OCI-M1 (cell line): Measurements from ENCODE around the gene PADI3.
A peak's percentile ranks its signal among the peaks of the same experiment; 100 is the strongest.
"Not testable (repeated sequence)": the region's sequence is repeated elsewhere in the genome, so short reads cannot be mapped to it uniquely, and the experiment has no call there.

Experiments
- DNase-seq: peaks from one replicate; lab custom pipeline; 2025; lab: John Stamatoyannopoulos, UW

PADI3 gene

DNA sequence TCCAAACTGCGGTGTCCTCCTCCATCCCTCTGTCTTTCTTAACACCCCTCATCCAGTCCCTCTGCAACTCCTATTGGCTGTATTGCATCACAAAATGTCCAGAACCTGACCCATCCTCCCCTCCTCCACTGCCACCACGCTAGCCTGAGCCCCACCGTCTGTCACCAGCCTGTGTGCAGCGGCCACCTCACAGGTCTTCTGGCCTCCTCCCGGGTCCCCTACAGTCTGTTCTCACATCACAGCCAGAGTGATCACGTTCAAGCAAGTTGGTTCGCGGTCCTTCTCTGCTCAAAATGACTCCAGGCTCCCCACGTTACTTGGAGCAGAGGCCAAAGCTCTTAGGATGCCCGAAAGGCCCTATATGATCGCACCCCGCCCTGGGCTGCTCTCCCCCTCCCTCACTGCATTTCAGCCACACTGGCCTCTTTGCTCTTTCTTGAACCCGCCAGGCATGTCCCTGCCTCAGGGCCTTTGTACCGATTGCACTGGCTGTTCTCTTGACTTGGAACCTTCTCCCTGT lies 56.7 kb downstream of the PADI3 start:
- DNase-seq, result no peak

DNA sequence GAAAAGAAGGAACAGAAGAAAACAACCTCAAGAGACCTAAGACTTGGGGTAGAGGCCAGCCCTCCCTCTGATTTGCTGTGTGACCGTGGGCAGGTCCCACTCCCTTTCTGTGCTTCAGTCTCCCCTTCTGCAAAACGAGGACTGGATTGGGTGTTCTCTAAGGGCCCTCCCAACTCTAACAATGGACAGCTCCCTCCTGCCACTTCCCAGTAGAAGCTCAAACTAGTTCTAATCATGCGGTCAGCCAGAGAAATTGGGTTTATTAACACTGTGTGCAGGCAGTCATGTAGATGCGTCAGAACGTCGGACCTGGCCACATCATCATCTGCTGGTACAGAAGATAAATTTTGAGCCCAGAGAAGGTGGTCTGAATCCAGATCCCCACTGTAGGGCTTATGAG lies 57.5 kb downstream of the PADI3 start:
- DNase-seq, result no peak

DNA sequence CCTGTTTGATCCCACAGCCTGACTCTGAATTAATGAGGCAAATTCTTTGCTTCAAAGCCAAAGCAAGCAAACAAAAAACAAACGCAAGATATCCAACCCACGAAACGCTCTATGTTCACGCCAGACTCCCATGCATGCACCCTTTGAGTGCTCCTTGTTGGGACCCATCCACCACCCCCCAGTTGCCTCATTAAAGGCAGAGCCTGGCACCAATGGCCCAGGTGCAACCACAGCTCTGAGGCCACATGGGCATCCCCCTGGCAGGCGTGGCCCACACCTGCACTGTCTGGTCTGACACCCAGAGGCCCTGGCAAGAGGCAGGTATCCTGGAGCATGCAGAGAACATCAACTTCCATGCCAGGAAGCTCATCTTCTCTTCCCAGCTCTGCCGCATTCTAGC lies 58.0 kb downstream of the PADI3 start:
- DNase-seq, result no peak

- DNase-seq, result no peak
Measured at GRCh38 chr1:17307329-17307728, 58.4 kb downstream of the PADI3 start.

DNA sequence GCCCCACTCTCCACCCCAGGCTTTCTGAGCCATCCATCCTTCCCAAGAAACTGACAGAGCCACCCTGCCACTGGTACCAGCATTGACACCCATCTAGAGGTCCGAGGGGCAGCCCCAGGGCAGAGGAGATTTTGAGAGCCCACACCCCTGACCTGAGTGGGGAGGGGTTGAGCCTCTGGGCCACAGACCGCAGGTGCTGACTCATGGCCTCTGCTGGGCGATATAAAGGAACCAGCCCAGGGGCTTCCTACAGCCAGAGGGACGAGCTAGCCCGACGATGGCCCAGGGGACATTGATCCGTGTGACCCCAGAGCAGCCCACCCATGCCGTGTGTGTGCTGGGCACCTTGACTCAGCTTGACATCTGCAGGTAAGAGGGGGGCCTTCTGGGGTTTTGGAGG lies 59.0 kb downstream of the PADI3 start, which contains the start of gene PADI4:
TSS of gene PADI4 (plus strand) at position 252 of the 400 bp plus-strand sequence. CDS start at position 278, 26 bp downstream.
- peak; percentile 58 for DNase-seq

DNA sequence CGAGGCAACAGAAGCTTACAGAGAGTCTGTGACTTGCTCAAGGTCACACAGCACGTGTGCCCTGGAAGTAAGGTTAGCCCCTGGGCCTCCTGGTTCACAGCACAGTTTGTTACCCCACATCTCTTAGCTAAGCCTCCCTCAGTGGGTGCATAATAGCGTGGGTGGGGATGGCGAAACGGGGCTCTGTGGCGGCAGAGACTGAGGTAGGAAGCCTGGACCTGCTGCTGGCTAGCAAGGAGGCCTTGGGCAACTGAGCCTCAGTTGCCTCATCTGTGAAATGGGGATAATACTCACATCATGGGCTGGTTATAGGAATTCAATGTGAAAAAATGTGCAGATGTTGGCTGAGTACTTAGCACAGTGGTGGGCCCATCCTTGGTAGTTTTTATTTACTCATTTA lies 59.7 kb downstream of the PADI3 start:
- DNase-seq, result no peak

DNA sequence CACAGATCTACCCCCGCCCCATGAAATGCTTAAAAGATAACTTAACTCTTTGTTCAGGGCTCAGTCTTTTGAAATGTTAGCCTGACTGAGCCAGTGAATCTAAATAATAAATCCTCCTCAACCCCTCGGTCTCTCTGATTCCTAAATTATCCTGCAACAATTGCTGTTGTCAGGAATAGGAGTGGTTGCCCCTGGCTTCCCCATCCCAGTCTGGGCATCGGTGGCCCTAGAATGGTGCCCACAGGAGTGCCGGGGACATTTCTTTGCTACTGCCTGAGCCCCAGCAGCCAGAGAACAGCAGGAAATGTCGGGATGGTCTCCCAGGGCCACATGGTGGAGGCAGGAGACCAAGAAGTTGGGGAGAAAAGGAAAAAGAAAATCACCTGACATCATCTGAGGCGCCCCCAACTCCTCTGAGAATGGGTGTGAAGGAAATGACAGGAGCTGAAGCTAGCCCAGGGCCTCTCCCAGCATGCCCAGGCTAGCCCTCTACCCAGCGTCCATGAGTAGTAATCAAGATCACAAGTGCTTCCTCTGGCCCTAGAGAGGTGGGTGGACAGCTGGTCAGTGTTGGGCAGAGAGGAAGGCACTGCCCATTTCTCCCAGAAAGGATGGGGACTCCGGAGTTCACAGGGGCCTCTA lies 60.6 kb downstream of the PADI3 start:
- DNase-seq, result no peak

- no peak for DNase-seq
Measured at GRCh38 chr1:17310068-17310640, 61.3 kb downstream of the PADI3 start.

DNA sequence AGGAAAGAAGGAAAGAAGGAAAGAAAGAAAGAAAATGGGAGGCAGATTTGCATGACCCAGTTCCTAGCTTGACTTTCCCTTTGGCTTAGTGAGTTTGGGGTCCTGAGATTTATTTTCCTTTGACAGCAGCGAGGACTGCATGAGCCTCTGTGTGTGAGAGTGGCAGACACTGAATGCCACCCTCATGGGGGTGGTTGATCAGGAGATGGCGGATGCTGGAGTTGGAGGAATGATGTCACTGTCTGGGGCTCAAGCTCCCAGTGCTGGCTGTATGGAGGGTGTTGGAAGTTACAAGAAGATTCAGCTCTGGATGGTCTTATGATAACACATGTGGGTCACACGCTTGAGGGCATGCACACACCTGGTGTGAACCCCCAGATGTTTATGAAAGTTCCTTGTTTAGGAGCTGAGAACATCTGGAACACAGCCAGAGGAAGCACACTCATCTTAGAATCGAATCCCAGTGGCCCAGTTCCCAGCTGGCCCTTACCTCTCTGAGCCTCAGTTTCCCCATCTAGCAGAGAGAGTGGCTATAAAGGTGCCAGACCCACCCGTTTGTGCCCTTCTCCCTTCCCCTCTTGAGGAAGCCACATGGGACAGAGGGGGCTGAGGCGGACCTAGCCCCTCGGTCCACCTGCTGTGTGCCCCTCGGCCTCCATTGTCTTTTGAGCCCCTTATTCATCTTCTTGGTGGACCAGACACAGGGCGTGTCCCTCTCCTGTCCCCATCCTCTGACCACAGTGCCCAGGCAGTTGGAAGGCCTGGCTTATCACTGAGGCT lies 64.8 kb downstream of the PADI3 start:
- no peak for DNase-seq

DNA sequence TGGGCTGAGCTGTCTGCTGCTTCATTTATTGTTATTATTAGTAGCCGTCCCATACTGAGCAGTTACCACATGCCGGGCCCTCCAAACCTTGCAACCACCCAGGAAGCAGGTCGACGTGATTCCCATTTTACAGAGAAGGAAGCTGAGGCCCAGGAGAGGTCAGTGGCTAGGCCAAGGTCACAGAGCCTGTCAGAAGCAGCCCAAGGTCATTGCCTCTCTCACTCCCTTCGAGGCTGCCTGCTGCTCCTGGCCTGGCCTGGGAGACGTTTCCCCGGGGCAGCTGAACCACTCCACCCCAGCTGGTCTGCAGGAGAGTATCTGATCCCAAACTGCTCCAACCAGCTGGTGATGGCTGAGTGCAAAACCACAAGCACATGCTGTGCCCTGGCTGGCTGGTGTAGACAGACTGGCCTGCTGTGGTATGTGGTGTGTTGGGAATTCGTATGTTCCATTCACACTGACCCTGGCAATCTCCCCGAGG lies 65.6 kb downstream of the PADI3 start:
- DNase-seq, result no peak

DNA sequence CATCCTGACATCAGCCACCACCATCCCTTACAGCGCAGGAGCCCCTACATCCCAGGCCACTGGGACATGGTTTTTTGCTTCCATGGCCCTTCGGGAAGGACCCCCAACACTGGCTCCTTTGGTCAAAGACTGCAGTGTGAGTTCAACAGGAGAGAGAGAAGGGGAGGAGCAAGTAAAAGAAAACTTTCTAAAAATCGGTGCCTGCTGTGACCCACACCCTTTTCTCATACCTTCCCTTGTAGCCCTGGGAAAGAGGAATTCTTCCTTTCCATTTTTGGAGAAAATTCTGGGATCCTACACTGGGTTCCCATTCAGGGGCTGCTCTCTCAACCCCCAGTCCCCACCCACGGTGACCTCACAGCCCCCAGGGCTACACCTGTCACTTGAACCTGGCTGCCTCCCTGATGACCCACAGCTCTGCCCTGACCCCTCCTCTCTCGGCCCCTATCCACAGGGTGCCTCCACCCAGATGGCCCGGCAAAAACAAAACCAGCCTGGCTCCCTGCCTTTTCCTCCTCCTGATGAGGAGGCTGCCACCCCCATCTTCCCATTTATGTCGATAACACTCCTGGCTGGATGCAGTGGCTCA lies 66.7 kb downstream of the PADI3 start:
- no peak for DNase-seq

- no peak for DNase-seq
Measured at GRCh38 chr1:17316704-17317103, 67.8 kb downstream of the PADI3 start.

- no peak for DNase-seq
Measured at GRCh38 chr1:17318262-17318661, 69.4 kb downstream of the PADI3 start.

- peak; percentile 26 for DNase-seq
Measured at GRCh38 chr1:17319561-17320350, 70.9 kb downstream of the PADI3 start.

DNA sequence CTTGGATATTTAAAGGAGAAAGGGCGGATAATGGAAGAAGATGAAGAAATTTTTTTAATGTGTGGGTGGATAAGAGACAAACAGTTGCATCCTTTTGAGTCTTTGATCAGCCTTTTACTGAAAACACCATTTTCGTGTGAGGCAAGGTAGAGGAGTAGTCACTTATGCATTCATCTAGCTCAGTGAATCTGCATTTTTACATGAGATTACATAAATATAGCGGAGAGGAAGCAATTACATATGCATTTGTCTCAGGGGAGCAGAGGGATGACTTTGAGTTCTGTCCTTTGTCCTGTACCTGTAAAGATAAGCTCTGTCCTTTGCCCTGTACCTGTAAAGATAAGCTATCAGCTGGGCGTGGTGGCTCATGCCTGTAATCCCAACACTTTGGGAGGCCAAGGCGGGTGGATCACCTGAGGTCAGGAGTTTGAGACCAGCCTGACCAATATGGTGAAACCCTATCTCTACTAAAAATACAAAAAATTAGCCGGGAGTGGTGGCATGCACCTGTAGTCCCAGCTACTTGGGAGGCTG lies 73.0 kb downstream of the PADI3 start:
- DNase-seq, result not testable (repeated sequence)

DNA sequence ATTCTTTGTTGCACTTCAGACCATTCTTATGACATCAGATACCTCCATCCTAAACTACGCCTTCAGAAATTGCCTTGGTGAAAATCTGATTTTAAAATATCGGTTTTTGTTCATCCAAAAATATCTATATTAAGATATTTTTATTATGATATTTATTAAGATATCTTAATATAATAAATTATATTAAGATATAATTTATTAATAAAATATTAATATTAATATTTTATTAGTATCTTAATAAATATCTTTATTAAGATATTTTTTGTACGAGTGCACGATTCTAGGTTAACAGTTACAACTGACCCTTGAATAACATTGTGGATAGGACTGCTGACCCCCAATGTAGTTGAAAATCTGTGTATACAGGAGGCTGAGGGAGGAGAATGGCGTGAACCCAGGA lies 80.0 kb downstream of the PADI3 start:
- DNase-seq, result no peak

- DNase-seq, result no peak
Measured at GRCh38 chr1:17329610-17330009, 80.7 kb downstream of the PADI3 start.

- no peak for DNase-seq
Measured at GRCh38 chr1:17330856-17331255, 82.0 kb downstream of the PADI3 start.

- no peak for DNase-seq
Measured at GRCh38 chr1:17333081-17333480, 84.2 kb downstream of the PADI3 start.
